GM21825 (cell line): ENCODE measurements around the gene MACROH2A1.
"Not testable (repeated sequence)": the region's sequence is repeated elsewhere in the genome, so short reads cannot be mapped to it uniquely, and the experiment has no call there.

ENCODE experiments used
- ATAC-seq: cut with Tn5 transposase; IDR thresholded peaks from one replicate; pipeline ENCODE4 v1.9.1; 2021; ENCODE audit warnings: mild to moderate bottlenecking, moderate library complexity; ENCODE audit not compliant: unreplicated experiment

The MACROH2A1 gene

DNA sequence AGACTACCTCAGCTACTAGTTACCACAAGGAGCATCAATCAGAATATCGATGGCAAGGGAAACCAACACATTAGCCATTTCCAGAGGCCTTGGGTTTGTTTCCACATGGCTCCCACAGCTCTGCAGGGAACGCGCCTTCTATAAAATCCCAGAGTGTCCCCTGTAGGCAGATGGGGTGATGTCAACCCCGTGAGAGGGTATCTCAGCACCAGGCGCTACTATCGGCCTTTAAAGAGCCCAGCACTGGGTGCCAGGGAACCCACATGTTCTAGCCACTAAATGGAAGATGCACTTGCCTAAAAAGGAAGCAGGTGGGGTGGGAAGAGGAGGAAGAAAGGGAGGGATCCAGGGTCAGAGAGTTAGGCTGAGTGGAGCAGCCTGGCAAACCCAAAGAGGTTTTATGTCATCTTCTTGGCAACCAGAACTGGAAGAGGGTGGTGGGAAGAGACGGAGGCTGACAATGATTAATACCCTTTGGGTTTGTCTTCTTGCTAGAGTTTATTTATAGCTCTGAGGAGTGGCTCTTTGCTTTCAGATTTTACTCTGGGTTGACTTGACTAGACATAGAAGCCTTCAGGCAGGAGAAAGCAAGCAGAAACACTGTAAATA lies 19.9 kb downstream of the MACROH2A1 start:
- no peak for ATAC-seq

- peak; percentile 21 for ATAC-seq
Observed at GRCh38 chr5:135377751-135378680, 21.0 kb downstream of the MACROH2A1 start.

- peak; percentile 69 for ATAC-seq
Observed at GRCh38 chr5:135376961-135377624, 21.9 kb downstream of the MACROH2A1 start.

GRCh38 chr5:135375040-135375793 lies 23.8 kb downstream of the MACROH2A1 start:
- ATAC-seq = no peak

- no peak for ATAC-seq
Observed at GRCh38 chr5:135373736-135374515, 25.1 kb downstream of the MACROH2A1 start.

- no peak for ATAC-seq
Observed at GRCh38 chr5:135372654-135373381, 26.2 kb downstream of the MACROH2A1 start.

DNA sequence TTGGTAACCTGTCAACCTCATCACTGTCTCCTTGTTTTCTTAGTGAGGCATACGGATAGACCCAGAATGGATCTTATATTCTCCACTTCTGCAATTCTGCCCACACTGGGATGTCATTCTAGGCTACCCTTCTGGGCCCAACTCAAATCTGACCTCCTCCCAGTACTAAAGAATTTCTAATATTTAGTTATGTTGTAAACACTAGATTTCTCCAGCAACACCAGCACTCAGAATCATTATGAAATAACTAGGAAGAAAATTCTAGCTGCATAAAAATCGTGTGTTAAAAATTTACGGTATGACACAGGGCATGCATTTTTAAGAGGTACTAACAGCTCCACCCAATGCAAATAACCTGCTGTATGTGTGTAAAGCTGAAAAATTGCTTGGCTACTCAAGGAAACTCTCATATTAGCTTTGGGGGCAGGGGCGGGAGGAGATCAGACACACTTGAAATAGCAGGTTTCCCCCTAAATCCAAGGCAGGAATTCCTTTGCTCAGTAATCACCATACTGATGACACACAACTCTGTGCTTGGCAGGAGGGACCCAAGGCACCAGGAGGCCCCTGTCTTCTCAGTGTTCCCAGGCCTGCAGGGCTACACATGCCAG lies 27.3 kb downstream of the MACROH2A1 start:
- ATAC-seq = no peak

DNA sequence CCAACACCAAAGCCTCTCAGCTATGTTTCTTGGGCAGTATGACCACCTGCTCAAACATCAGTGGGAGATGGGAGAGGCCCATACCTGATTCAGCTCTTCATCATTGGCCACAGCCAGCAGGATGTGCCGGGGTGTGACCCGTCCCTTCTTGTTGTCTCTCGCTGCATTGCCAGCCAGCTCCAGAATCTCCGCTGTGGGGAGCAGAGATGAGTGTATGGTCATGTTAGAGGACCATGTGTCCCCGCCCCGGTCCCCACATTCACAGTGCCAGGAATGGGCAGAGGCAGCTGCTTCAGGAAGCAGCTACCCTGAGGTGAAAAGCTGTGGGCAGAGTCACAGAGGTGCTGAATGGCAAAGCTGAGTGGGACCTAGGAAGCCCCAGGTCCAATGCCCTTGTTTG lies 29.1 kb downstream of the MACROH2A1 start:
- ATAC-seq = no peak

DNA sequence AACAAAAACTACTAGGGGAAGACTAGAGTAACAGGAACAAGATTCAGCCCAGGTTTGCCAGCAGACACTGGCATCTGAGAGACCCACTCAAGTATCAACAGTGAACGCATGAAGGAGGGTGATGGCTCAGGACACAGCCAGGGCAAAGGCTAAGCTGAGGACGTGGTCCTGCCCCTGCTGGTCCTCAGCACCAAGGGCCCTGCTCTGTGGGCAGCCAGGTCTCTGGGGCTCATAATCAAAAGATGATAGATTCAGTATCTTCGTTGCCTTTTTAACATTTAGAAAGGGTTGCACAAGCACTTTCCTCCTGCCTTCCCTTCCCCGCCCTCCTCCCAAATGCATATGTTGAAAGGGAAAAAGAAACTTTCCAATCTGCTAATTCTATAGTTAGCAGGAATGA lies 31.5 kb downstream of the MACROH2A1 start:
- no peak for ATAC-seq

DNA sequence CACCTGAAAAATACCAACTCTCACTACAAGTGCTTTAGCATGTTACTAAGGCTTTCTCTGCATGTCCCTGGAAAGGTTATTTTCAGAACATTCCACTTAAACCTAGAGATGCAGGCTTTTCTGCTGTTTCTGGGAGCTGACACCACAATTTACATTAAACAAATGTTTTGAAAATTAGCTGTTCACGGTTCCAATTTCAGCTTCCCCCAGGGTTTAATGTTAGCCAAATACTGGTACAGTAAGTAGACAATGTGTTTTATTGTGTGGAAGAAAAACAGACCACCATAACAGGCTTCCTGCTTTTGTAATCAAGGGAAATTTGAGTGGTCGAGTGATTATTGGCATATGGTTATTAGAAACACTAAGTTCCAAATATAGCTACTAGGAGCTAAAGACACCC lies 32.0 kb downstream of the MACROH2A1 start:
- ATAC-seq = no peak

DNA sequence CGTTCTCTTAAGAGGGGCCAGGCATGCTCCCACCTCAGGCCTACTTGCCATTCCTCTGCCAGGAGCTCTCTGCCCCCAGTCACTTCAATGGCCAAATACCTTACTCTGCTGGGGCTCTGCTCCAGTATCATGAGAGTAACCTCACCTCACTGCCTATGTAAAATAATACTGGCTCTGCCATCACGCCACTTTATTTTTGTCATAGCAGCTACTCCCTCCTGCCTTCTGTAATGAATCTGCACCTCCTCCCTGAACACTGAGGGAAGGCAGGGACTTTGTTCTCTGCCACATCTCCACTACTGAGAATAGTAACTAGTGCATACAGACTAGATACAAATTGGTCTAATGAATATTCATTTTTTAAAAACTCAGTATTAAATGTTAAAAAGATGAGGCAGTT lies 33.8 kb downstream of the MACROH2A1 start:
- ATAC-seq = no peak

DNA sequence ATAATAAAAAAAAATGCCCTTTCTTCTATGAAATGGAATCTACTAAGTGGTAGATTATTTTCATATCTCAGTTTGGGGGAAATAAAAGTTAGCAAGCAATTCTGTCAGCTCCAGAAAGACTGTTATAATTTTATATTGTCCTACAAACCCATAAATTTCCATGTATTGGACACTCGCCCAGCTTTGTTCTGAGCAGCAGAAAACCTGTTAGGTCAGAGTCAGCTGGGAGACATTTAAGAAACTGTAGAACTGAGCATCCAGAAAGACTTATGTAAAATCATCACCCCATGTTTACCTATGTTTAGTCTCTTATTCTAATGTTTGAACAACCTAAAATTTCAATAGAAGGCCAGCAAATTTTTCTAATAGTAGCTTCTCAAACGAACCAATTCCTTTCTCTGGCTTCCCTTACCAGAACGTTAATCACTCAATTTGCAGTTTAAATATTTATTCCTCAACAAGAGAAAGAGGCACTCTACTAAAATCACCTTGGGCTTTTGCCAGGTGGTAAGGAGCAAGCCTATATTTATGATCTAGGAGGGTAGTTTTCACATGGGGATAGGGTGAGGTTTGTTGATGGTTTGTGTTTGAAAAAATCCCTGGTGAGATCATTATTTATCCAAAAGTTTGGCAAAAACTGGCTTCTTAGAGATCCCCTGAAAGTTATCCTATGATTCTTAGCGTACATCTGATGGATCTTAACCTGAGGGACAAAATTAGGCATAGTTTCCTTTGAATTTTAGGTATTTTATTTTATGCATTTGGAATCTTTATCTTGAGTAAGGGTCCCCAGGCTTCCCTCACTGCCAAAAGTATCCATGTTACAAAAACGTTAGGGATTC lies 34.4 kb downstream of the MACROH2A1 start:
- no peak for ATAC-seq

- ATAC-seq = not testable (repeated sequence)
Observed at GRCh38 chr5:135363342-135363741, 35.7 kb downstream of the MACROH2A1 start.

DNA sequence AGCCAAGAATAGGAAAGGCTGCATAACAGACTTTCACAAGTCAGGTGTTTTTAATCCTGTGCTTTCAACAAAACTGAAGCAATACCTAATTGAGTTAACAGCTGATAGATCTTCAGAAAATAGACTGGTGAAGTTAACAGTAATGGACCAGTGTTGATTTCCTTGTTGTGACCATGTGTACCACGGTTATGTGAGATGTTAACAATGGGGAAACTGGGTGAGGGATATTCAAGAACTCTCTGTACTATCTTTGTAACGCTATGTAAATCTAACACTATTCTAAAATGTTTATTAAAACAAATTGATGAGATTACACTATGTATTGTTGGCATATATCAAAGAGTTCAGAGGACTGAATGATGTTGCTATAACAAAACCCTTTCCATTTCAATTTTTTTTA lies 36.9 kb downstream of the MACROH2A1 start:
- ATAC-seq = no peak

DNA sequence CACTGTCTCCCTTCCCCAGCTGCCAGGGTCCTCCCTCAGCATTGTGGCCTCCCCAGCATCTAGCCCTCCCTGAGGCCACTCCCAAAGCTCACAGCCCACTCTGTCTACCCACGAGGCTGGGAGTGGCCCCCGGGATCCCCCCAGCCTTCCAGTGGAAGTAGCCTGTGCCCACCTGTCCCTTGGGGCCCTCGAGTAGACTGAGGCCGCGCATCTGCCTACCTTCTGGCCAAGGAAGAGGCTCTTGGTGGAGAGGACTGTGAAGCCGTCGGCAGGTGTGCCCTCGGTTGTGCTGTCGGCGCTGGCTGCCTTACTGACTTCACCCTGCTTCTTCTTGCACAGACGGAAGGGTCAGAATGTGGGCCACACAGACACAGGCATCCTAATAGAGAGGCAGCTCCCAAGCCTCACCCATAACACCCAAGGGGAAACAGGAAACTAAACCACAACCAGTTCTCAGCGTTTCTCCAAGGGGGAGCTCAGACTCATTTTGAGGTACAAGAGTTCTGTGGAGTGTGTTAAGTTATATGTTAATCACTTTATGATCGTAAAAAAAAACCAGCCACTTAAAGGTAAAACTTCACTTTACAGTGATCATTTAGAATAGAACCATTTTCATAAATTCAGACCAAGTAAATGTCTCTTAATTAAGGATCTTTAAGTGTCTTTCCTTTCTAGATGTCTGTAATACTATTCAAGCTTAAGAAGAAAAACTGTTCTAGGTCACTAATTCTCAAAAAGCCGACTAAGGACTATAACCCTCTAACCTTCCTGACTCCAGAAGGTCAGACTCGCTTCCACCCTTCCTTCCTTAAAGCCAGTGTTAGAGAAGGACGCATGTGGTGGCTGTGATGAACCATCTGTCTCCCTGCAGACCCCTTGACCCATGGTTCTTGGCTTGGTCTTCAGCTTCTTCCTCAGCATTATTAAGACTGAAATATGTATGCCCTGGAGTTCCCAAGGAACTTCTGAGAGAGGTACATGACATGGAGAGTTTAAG lies 38.5 kb downstream of the MACROH2A1 start:
- ATAC-seq = no peak

- ATAC-seq = no peak
Observed at GRCh38 chr5:135359374-135360165, 39.5 kb downstream of the MACROH2A1 start.
